Neutrophil (primary cell): ENCODE data around the gene CMTR1.

Experiments
- H3K27ac ChIP-seq: fragments of 200-600 bp; sonication (generic); 2 replicates; pipeline ENCODE4 v1.5.1; 2016; ENCODE audit warnings: mild to moderate bottlenecking, moderate library complexity
- H3K27me3 ChIP-seq: fragments of 200-600 bp; sonication (generic); 2 replicates; pipeline ENCODE4 v1.6.0; 2016; ENCODE audit warnings: mild to moderate bottlenecking
- H3K36me3 ChIP-seq: fragments of 200-600 bp; sonication (generic); 2 replicates; pipeline ENCODE4 v1.5.1; 2017
- H3K4me1 ChIP-seq, 2 experiments: fragments of 200-600 bp in 1 of 2; sonication (generic) in 1 of 2; 1 replicate in 1 of 2; 2 replicates in 1 of 2; pipeline versions ENCODE4 v1.5.1 to v1.6.1; 2013 to 2016; ENCODE audit warnings: low read depth in 1 of 2, low read length in 1 of 2, mild to moderate bottlenecking in 1 of 2, moderate library complexity in 1 of 2; ENCODE audit not compliant: control insufficient read depth in 1 of 2, insufficient read depth in 1 of 2
- H3K4me3 ChIP-seq, 2 experiments: fragments of 200-600 bp in 1 of 2; sonication (generic) in 1 of 2; 1 replicate in 1 of 2; 2 replicates in 1 of 2; pipeline ENCODE4 v1.5.1; 2013 to 2016; ENCODE audit warnings: low read depth in 1 of 2, low read length in 1 of 2, mild to moderate bottlenecking in 1 of 2, moderate library complexity in 1 of 2
- H3K9me3 ChIP-seq: fragments of 200-600 bp; sonication (generic); 2 replicates; pipeline ENCODE4 v1.5.1; 2016
- CTCF ChIP-seq: fragments of 200-600 bp; sonication (generic); IDR thresholded peaks from 2 replicates; pipeline ENCODE4 v1.5.1; 2016; ENCODE audit warnings: antibody characterized with exemption

The CMTR1 gene

GRCh38 chr6:37407948-37408347 is 25.1 kb upstream of the CMTR1 start:
- H3K9me3 ChIP-seq: no peaks in the 10 kb centered on the region
- no peak overlapping the region for H3K27ac ChIP-seq
- no peak overlapping the region for H3K4me3 ChIP-seq
- H3K36me3 ChIP-seq: no peaks in the 10 kb centered on the region
- peaks cover 72% of the 10 kb centered on the region for H3K27me3 ChIP-seq
- H3K4me1 ChIP-seq: no peaks in the 10 kb centered on the region
- no peak for TF ChIP-seq CTCF

DNA sequence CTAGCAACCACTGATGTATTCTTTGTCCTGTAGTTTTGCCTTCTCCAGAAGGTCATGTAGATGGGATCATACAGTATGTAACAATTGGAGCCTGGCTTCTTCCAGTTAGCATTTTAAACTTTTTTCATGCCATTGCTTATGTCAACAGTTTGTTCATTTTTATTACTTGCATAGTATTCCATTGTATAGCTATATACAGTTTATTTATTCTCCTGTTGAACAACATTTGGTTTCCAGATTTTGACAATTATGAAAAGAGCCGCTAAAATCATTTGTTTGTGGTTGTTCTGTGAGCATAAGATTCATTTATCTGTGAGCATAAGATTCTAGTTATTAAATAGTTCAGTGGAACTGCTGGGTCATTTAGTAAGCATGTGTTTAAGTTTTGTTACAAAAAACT is 23.5 kb upstream of the CMTR1 start:
- Histone ChIP-seq H3K9me3 (no peaks in the 10 kb centered on the region), H3K4me3 (no peak overlapping the region), H3K4me1 (no peaks in the 10 kb centered on the region), H3K27me3 (peaks cover 66% of the 10 kb centered on the region), H3K36me3 (no peaks in the 10 kb centered on the region), H3K27ac (no peak overlapping the region)
- no peak for TF ChIP-seq CTCF

DNA sequence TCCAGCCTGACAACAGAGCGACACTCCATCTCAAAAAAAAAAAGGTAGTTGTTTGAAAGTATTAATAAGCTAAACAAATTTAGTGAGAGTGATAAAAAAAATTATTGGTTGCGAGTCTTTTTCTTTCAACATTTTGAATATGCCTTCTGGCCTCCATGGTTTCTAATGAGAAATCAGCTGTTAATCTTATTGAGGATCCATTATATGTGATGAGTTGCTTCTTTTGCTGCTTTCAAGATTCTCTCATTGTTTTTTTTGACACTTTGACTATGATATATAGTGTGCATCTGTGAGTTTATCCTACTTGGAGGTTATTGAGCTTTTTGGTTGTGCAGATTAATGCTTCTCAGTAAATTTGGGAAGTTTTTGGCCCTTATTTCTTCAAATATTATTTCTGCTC is 15.6 kb upstream of the CMTR1 start:
- Histone ChIP-seq H3K4me3 (no peak overlapping the region), H3K4me1 (no peaks in the 10 kb centered on the region), H3K27me3 (peaks cover 4% of the 10 kb centered on the region), H3K36me3 (no peaks in the 10 kb centered on the region), H3K9me3 (no peaks in the 10 kb centered on the region), H3K27ac (no peak overlapping the region)
- TF ChIP-seq CTCF: no peak

DNA sequence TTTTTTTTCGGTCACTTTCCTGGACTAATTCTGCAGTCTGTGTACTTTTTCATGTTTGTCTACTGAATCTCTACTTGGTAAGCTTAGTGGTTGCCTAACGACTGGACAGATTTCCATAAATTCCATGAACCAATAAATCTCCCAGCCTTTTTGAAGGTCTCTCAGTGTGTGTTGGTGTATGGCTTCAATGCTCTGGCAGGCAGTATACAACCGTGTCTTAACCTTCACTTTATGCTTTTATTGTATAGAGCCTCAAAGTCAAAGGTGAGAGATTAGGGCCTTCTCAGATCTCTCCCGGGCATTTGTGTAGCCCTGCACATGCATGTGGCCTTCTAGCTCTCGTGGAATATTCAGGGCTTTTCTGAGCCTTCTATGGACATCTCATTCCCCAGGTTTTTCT is 14.3 kb upstream of the CMTR1 start:
- Histone ChIP-seq H3K9me3 (no peaks in the 10 kb centered on the region), H3K27me3 (no peaks in the 10 kb centered on the region), H3K4me3 (no peak overlapping the region), H3K27ac (no peak overlapping the region), H3K36me3 (no peaks in the 10 kb centered on the region), H3K4me1 (no peaks in the 10 kb centered on the region)
- no peak for TF ChIP-seq CTCF

- Histone ChIP-seq H3K9me3 (no peaks in the 10 kb centered on the region), H3K4me1 (no peaks in the 10 kb centered on the region)
Observed at GRCh38 chr6:37426058-37426944, 6.7 kb upstream of the CMTR1 start.

More at GRCh38 chr6:37426058-37426944, 6.7 kb upstream of the CMTR1 start:
- H3K27me3 ChIP-seq: peaks cover 31% of the 10 kb centered on the region
- no peak overlapping the region for H3K4me3 ChIP-seq
- no peak for TF ChIP-seq CTCF
- no peak overlapping the region for H3K27ac ChIP-seq
- H3K36me3 ChIP-seq: no peaks in the 10 kb centered on the region
